Measurements from ENCODE around the gene SNIP1.
"Not testable (repeated sequence)": the region's sequence is repeated elsewhere in the genome, so short reads cannot be mapped to it uniquely, and the experiment has no call there.

Gene SNIP1

DNA sequence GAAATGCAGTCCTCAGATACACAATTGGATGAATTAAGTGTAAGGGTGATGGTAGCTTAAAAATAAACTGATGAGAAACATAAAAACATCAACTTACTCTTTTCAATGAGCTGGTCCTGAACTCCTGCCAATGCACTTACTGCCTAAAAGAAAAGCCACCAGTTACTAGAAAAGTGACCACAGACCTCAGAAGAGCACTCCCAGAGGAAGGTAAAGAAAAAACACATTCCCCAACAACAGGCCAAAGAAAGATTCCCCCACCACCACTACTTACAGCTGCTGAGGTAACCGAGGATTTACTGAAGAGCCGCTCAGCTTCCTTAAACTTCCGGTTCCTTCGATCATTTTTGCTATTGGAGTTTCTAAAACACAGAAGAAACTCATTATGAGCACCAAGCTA lies 44.9 kb downstream of the SNIP1 start:
- no peak for DNase-seq

DNA sequence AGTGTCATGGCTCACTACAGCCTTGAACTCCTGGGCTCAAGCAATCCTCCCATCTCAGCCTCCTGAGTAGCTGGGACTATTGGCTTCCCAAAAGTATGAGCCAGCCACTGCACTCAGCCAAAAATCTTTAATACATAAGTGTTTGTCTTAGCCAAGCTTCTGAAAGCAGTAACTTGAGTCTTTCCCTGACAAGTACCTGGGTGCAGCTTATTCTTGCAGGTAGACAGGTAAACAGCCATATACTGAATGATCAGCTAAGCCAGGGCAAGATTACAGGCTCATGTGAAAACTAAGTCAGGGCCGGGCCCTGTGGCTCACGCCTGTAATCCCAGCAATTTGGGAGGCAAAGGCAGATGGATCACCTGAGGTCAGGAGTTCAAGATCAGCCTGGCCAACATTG lies 47.4 kb downstream of the SNIP1 start:
- no peak for DNase-seq

DNA sequence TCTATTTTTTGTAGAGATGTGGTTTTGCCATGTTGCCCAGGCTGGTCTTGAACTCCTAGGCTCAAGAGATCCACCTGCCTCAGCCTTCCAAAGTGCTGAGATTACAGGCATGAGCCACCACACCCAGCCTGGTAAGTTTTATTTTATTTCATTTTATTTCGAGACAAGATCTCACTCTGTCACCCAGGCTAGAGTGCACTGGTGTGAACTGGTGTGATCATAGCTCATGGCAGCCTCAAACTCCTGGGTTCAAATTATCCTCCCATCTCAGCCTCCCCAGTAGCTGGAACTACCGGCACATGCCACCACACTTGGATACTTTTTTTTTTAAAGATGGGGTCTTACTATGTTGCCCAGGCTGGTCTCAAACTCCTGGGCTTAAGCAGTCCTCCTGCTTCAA lies 51.3 kb downstream of the SNIP1 start:
- DNase-seq, result not testable (repeated sequence)

DNA sequence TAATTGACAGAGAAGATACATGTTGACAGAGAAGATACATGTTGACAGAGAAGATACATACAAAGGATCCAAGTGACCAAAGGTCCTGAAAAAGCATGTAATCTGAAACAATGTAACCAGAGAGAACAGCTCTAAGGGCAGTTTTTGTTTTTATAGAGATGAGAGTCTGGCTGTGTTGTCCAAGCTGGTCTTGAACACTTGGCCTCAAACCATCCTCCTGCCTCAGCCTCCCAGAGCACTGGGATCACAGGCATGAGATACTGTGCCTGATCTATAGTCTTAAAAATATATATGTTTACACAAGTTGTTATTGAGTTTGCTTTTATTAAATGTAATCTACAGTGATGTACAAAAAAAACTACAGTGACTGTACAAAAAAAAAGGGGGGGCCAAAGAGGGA lies 52.0 kb downstream of the SNIP1 start:
- DNase-seq, result no peak

DNA sequence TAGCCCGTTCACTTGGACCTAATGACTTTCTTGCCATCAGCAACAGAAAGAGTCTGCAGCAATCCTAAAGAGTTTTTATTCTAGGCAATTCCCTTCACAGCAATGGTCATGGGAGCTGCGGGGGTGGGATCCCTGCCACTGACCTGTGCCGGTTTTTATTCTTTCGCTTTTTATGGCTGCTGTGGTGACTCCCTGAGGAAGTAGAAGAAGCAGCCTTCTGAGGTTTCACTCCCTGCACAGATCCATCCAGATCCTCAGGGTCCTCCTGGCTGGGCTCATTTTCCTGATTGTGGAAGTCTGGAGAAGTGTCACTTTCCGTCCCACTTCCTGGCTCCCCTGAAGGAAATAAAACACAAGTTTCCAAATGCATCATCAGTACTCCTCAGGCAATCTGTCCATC lies 52.4 kb downstream of the SNIP1 start:
- DNase-seq, result no peak

DNA sequence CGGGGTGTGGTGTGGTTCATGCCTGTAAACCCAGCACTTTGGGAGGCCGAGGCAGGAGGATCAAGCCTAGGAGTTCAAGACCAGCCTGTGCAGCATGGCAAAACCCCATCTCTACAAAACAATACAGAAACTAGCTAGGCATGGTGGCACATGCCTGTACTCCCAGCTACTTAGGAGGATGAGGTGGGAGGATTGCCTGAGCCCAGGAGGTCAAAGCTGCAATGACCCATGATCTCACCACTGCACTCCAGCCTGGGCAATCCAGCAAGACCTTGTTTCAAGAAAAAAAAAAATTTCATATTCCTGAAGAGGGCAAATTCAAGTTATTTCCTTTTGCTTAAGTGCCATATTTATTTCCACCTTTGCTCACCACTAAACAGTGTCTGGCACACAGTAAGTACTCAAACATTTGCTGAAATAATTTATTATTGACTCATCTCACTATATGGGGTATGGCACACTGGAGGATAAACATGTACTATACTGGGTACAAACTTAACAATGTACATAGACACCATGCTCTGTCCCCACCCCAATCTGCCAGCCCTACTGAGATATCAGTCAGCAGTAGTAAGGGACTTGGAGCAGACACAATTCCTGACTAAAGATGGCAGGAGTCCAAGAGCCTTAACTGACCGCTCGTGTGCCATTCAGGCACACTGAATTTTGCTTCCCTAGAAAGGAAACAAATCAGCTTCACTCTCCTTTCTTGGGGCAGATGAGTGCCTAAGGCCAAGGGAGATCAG lies 55.0 kb downstream of the SNIP1 start:
- DNase-seq, result no peak

DNA sequence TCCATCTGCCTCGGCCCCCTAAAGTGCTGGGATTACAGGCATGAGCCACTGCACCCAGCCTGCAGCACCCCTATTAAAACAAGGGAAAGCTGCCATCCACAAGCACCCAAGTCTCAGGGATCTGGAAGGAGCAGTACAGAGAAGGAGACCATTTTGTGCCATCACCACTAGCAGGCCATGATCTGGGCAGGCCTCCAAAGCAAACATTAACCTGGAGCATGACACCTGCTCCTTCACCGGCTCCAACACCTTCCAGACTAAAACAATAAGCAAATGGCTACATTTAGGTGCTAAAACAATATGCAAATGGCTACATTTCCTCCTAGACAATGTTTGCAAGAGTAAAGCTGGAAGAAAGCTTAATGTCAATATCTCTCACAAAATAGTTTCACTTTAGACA lies 56.3 kb downstream of the SNIP1 start:
- DNase-seq, result no peak

DNA sequence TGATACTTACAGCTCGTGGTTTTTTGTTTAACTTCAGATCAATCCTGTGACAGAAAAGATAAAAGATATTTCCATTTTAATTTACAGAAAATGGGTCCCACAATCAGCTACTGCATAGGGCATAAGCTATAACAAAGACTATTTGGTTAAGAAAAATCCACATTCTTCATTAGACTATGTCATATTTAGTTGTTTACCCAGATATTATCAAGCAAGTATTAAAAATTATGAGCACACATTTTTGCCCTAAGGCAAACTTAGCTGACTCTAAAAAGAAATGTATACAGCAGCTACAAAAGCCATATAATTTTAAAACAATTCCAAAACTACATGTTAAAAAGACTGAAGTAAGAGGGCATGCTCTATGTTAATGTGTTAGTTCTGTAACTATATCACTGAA lies 58.2 kb downstream of the SNIP1 start:
- DNase-seq, result no peak

DNA sequence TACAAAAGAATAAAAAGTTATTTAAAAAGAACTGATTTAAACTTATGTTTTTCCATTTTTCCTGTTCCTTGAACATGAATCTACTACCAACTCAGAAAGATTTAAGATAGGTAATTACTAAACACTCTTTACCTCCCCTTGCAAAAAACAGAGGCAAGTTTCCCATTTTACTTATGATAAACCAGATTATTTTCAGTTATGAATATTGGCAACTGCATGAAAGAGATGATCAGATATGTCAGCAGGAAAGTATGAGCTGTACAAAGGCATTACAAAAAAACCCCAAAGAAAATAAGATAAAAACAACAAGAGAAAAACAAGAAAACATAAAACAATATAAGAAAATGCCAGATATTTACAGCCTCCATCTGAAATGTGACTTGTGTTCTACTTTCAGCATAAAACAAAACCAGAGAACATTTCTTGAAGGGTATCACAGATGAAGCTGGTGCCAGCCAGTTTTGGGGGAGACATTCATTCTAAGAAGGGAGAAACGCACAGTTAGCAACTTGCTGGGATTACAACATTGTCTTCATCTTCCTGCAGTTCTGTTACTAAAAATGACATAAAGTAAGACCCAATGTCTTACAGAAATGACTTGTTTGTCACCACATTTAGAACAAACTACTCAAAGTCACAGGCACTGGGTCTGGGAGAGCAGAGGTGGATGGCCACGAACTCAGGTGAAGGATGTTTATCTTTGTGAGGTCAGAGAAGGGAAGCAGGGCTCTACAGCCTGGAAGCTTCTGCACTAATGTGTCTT lies 60.6 kb downstream of the SNIP1 start:
- no peak for DNase-seq

DNA sequence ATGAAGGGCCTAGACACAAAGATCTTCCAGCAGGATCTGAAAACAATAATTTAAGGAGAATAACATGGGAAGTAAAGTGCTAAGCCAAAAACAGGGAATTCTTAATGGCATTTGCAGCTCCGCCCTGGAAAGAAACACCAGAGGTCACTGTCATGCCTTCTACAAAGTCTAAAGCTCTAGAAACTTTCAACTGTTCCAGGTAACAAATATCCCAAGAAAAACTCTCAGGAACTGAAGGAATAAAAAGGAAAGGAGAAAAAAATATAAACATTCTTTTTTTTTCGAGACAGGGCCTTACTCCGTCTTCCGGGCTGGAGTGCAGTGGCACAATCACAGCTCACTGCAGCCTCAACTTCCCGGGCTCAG lies 66.5 kb downstream of the SNIP1 start:
- DNase-seq, result no peak

DNA sequence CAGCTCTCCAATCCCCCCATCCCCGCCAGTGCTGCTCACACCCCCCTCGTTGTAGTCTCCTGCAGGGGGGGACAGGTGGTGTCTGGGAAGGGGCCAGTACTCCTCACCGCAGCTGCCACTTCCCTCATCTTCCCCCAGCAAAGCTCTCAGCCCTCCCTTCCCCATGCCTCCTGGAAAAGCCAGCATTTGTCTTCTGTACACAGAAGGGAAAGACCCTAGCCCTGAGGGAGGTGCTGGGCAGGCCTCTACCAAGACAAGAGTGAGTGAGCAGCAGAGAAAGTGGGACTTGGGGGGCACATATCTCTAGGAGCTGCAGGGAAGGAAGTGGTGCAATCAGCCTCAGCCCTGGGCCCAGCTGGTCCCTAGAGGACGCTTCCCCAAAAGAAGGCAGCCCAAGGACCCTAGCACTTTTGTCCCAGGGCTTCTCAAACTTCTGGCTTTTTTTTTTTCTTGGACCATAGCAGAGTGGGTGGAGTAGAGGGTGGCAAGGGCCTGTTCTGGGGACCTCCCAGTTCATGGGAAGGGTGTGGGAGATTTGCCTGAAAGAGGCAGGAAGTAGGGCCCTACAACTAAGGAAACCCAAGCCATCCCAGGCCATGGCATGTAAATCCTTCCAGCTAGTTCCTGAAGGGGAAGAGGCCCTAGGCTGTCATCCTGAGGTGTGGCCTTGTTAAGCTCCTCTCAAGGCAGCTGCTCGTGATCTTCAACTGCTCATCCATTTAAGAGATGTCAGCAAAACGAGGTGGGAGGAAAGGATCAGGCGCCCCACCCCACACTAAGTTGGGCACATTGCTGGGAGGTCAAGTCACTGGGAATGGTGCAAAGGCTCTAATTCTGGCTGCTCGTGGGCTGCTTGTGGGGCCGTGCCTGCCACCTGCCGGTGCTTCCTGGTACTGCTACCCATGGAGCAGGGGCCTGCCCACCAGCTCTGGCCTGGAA lies 67.1 kb downstream of the SNIP1 start:
- peak; percentile 66 for DNase-seq

DNA sequence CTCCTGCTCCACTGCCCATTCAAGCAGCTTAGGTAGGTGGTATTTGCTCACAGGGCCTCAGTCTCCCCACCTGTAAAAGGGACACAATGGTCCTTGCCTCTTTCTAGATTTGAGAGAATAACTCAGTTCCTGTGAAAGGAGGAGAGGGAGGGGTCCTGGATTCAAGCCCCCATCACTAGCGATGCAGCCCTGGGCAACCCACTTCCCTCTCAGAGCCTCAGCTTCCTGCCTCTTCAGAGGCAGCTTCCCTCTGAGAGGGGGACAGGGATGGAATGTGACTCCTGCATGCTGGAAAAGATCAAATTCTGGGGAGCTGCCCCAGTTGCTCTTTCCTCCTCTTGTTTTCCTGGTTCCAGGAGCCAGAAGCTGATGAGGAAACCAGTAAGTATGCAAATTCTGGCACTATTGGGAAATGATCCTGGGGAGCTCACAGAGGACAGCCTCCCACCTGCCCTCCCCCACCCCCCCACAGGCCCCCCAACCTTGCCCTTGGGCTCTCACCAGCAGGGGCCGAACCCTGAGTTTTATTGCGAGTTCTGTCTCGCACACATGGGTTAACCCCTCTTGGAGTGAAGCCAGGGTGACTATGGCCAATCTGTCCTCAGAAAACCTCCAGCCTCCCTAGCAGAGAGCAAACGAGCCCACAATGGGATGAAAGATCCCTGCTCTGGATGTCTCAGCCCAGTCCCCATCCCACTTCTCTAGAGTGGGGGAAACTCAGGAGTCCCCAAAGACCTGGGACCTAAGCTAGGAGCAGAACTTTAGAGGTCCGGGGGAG lies 68.0 kb downstream of the SNIP1 start:
- peak; percentile 33 for DNase-seq

All from fibroblast of skin of abdomen (primary cell).